ENCODE data around the gene NAPA.

DNA sequence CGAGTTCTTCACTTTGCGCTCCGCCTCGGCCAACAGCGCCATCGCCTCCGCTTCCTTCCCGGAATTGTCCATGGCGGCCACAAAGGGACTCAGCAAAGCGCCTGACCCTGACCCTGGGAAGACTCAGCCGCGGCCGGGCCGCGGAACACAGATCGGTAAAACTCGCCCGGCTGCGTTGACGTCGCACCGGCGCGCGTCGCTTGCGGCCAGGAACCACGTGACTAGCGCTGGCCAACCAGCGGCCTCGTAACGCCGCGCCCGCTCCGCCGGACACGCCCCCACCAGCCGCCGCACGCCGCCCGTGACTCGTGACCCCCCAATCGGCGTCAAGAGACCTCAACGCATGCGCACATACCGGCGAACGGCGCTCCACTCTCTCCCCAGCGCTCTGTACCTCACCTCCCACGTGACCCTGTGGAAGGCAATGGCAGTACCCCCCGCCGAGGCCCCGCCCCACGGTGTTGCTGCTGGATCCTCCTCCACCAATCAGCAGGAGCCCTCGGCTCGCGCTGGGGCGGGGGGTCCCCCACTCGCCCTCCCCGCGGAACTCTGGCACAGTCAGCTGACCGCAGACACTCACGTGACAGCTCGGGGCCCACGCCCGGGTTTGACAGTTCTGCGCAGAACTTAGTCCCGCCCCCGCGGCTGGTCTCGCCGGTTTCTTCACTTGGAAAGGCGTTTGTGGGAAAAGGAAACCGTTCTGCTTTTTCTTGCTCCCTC lies at the start of gene NAPA:
- TF ChIP-seq, protein P1, sequence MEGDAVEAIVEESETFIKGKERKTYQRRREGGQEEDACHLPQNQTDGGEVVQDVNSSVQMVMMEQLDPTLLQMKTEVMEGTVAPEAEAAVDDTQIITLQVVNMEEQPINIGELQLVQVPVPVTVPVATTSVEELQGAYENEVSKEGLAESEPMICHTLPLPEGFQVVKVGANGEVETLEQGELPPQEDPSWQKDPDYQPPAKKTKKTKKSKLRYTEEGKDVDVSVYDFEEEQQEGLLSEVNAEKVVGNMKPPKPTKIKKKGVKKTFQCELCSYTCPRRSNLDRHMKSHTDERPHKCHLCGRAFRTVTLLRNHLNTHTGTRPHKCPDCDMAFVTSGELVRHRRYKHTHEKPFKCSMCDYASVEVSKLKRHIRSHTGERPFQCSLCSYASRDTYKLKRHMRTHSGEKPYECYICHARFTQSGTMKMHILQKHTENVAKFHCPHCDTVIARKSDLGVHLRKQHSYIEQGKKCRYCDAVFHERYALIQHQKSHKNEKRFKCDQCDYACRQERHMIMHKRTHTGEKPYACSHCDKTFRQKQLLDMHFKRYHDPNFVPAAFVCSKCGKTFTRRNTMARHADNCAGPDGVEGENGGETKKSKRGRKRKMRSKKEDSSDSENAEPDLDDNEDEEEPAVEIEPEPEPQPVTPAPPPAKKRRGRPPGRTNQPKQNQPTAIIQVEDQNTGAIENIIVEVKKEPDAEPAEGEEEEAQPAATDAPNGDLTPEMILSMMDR (IDR thresholded peaks at IDR 0.05), result peak in 1 of 4 experiments; percentile 99
- TF ChIP-seq POLR2A (IDR thresholded peaks at IDR 0.05), result peak; percentile 84 to 94

Data from uterus (tissue), 2 donors.